Activated CD8-positive, alpha-beta memory T cell treated with anti-CD3 and anti-CD28 coated beads for 48 hours (primary cell): ENCODE data around the gene SPACDR.
A peak's percentile ranks its signal among the peaks of the same experiment; 100 is the strongest.

Source experiments
- DNase-seq, 3 experiments: peaks; one replicate each; pipeline ENCODE4 v3.0.0-alpha.2; 2020; ENCODE audit warnings: low read depth in 2 of 3, low spot score in 2 of 3

The SPACDR gene

DNA sequence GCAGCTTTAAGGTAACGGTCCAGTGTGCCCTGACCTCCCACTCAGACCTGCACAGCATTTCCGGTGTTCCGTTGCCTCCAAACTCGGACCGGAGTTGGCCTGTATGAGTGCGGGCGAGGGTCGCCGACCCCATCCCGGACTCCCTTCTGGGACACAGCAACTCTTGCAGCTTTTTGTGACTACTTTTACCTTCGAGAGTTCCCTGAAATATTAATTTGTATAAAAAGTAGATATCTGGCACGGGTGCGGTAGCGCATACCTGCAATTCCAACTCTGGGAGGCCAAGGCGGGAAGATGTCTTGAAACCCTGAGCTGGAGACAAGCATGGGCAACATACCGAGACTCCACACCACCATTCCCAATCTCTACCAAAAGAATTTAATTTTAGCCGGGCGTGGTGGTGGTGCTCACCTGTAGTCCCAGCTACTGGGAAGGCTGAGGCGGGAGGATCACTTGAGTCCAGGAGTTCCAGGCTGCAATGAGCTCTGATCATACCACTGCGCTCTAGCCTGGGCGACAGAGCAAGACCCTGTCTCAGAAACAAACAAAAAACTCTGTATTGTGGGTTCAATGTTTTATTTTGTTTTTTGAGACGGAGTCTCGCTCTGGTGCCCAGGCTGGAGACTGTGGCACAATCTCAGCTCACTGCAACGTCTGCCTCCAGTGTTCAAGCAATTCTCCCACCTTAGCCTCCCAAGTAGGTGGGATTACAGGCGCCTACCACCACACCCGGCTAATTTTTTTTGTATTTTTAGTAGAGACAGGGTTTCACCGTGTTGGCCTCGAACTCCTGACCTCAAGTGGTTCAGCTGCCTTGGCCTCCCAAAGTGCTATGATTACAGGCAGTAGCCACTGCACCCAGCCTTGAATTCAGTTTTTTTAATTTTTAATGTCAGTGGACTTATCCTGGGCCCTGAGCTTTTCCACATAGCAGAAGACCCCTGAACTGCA lies 26.6 kb downstream of the SPACDR start:
- DNase-seq, result no peak

DNA sequence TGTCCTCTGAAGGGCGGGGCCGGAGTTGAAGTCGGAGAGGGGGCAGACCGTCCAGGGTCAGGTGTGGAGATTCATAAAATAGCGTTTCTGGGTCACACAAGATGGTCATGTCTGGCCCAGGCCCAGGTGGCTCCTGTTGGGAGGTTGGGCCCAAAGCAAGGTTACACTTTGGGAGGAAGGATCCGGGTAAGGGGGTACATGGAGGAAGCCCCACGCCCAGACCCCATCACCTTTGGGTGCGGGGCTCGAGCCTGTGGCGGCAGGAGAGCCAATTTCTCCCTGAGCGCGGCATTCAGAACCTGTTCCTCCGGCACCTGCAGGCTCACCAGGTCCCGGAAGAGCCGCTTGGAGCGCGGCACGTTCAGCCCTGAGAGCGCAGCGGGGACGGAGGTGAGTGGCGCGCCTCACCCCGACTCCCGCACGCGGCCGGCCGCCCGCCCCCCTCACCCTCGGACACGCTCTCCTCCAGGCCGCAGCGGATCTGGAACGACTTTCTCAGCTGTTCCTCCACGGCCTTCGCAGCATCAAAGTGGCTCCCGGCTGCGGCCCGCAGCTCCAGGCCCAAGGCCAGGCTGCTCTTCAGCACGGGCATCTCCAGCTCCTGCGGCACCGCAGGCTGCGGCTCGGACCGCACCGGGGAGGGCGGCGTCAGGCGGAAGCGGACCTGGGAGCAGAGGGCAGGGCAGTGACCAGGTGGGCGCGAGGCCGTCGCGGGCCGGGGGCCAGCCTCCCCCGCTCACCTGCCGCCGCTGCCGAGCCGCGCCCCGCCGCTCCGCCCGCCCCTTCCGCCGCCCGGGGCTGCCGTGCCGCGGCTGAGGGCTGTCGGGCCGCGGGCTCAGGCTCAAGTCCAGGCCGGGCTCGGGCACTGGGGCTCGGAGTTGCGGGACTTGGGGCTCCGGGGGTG lies 28.4 kb downstream of the SPACDR start:
- DNase-seq, result no peak

DNA sequence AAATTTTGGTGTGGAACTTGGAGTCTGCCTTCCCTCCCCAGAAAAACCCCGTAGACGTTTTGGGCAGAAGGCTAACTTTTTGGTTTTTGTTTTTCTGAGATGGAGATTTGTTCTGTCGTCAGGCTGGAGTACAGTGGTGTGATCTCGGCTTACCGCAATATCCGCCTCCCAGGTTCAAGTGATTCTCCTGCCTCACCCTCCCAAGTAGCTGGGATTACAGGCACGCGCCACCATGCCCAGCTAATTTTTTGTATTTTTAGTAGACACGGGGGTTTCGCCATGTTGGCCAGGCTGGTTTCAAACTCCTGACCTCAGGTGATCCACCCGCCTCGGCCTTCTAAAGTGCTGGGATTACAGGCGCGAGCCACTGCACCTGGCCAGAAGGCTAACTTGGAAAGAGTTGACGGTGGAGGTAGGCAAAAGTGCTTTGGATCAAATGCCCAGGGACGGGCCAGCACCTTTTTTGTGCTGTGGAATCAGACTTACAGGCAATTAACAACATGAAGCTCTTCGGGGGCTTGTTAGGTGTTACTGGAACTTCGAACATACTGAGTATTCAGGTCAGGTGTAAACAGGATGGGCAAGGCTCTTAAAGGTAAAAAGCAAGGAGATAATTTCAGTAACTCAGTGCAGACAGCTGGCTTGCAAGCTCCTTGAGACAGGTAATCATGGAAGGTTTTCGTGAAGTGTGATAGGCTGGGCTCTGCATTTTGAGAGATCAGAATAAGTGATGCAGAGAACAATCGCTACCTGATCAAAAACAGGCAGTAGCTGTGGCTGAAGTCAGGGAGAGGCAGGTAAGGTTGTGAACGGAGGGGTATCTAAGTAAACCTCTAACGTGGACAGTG lies 29.5 kb downstream of the SPACDR start:
- DNase-seq, result no peak

DNA sequence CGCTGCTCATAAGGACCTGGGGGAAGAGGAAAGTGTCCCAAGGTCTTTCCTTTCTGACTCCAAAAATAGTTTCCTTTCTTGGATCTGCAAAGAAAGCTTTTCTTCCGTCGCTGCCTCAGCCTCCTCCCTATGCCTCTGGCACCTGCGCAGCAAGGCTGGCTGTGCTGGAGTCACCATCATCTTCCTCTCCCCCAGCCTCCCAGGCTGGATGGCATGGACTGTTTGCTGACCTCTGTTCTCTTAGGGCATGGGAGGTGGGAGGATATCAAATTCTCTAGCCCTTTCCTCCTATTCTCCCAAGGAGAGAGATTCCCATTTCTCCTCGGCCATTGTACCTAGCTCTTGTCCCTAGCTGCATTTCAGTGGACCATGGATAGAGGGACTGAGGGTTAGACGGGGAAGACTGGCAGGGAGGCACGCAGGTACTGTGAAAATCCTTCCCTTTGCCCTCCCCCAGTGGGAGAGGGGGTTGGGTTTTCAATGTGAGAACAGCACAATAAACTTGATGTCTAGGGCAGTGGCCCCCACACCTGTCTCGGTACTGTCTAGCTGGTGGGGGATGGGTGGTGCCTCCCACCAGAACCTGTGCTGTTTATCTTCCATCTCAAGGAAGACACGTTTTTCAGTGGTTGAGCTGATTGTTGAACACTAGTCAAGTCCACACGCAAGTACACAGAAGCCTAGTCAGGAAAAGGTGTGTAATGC lies 30.3 kb downstream of the SPACDR start:
- no peak for DNase-seq

DNA sequence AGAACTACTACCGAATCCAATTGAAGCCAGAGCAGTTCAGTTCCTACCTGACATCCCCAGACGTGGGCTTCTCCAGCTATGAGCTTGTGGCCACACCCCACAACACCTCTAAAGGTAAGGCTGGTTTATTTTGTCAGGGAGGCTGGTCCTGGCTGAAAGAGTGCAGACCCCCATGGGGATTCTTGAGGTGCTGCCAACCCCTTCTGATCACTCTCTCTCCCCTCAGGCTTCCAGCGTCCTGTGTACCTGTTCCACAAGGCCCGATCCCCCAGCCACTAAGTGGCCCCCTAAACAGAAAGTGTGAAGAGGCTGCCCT lies 30.8 kb downstream of the SPACDR start:
- no peak for DNase-seq

DNA sequence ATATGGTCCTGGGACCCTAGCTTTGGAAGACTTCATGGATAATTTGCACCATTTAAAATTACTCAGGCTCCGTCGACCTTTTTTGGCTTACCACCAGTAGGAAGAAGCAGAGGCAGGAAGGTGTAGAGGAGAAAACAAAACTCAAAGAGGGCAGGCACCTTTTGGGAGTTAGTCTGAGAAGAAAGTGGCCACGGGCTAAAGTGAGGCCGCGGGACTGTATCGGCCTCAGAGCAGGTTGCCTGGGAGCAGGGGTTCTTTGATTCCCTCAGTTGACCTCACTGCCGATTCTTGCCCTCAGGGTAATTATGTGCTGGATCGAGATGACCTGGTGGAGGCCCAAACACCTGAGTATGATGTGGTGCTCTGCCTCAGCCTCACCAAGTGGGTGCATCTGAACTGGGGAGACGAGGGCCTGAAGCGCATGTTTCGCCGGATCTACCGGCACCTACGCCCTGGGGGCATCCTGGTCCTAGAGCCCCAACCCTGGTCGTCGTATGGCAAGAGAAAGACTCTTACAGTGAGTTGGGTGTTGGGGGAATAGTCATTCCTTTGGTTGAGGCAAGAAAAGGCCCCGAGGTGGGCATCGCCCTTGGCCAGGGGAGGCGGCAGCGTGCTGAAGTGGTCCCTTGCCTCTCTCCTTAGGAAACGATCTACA lies 31.3 kb downstream of the SPACDR start:
- DNase-seq, result no peak

DNA sequence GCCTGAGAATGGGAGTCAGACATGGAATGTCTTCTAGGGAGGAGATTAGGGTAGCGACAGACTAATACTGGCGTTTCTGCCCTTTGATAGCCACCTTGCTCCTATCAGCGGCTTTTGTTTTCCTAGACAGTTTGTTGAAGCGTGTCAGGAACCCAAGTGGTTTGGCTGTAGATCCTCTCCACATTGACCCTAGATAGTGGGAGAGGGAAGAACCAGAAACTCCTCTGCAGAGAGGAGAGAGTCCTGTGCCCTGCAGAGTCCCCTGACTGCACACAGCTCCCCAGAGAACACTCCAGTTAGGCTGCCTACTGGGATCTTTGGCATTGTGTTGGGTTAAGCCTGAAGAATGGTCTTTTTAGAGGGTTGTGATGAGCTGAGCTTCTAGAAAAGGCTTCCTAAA lies 32.0 kb downstream of the SPACDR start:
- no peak for DNase-seq

DNA sequence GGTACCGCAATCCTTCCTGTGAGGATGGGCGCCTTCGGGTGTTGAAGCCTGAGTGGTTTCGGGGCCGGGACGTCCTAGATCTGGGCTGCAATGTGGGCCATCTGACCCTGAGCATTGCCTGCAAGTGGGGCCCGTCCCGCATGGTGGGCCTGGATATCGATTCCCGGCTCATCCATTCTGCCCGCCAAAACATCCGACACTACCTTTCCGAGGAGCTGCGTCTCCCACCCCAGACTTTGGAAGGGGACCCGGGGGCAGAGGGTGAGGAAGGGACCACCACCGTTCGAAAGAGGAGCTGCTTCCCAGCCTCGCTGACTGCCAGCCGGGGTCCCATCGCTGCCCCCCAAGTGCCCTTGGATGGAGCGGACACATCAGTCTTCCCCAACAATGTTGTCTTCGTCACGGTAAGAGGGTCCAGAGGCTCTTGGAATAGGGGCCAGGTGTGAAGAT lies 32.7 kb downstream of the SPACDR start:
- DNase-seq, result no peak

DNA sequence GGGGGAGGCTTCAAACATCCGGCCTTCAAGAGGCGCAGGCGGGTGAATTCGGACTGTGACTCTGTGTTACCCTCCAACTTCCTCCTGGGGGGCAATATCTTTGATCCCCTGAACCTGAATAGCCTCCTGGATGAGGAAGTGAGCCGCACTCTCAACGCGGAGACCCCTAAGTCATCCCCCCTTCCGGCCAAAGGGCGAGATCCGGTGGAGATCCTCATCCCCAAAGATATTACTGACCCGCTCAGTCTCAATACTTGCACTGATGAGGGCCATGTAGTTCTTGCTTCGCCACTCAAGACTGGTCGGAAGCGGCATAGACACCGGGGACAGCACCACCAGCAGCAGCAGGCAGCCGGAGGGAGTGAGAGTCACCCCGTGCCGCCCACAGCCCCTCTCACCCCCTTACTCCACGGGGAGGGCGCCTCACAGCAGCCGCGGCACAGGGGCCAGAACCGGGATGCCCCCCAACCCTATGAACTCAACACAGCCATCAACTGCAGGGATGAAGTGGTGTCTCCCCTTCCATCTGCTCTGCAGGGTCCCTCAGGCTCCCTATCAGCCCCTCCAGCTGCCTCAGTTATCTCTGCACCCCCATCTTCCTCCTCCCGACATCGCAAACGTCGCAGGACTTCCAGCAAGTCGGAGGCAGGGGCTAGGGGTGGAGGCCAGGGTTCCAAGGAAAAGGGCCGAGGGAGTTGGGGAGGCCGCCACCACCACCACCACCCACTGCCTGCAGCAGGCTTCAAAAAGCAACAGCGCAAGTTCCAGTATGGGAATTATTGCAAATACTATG lies 33.4 kb downstream of the SPACDR start:
- DNase-seq, result no peak

DNA sequence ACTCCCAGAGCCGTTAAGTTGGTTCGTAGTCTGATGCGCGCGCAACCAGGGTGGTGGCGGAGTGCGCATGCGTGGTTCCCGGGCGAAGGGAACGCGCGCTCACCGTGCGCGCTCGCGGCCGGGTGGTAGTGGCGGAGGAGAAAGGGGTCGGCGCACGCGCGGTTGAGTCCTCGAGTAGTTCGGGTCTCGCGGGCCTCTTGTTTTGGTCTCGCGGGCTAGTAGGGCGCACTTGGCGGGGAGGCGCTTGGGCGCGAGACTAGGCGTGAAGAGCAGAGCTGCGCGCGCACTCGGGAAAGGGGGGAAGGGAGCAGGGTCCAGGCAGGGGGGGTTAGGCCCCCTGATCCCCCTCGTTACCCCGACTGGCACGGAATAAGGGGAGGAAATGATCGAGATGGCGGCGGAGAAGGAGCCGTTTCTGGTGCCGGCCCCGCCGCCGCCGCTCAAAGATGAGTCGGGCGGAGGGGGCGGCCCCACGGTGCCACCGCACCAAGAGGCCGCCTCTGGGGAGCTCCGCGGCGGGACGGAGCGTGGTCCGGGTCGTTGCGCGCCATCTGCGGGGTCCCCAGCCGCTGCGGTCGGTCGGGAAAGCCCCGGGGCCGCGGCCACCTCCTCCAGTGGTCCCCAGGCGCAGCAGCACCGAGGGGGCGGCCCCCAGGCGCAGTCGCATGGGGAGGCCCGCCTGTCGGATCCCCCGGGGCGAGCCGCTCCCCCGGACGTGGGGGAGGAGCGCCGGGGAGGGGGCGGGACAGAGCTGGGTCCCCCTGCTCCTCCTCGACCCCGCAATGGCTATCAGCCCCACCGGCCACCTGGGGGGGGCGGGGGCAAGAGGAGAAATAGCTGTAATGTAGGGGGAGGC lies 34.2 kb downstream of the SPACDR start, which contains the start of gene MEPCE:
Gene MEPCE, plus strand, starts transcription at position 195 of the 856 bp plus-strand sequence. Its CDS starts 188 bp downstream, at position 383.
- DNase-seq, result peak; percentile 91 to 99 (median 98)

DNA sequence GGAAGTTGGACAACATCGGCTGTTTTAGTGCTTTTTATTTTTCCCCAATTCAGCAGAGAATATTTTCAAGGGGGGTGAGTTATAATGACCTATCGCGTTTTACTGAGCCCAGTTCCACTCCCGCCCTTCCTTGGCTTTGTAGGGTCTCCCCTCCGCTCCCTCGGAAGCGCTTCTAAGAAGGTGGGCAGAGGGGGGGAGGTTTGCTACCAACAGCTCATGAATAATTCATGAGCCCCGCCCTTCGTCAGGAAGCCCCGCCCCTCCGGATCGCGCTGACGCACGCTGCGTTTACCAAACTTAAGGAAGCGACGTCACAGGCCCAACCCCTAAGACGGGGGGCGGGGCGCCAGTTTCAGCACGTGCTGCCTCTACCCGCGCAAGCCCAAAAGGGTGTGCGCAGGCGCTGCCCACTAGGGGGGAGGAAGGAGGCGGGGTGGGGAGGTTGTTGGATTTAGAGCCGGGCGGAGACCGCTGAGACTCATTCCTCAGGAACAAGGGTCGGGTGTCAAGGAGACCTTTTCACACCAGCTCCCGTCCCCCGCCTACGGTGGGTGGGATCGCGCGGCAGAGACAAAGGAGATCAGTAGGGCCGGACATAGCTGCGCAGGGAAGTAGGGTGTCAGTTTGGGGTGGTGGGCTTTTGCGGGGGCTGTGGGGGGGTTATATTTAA lies 35.0 kb downstream of the SPACDR start:
- peak; percentile 99 to 100 (median 100) for DNase-seq

DNA sequence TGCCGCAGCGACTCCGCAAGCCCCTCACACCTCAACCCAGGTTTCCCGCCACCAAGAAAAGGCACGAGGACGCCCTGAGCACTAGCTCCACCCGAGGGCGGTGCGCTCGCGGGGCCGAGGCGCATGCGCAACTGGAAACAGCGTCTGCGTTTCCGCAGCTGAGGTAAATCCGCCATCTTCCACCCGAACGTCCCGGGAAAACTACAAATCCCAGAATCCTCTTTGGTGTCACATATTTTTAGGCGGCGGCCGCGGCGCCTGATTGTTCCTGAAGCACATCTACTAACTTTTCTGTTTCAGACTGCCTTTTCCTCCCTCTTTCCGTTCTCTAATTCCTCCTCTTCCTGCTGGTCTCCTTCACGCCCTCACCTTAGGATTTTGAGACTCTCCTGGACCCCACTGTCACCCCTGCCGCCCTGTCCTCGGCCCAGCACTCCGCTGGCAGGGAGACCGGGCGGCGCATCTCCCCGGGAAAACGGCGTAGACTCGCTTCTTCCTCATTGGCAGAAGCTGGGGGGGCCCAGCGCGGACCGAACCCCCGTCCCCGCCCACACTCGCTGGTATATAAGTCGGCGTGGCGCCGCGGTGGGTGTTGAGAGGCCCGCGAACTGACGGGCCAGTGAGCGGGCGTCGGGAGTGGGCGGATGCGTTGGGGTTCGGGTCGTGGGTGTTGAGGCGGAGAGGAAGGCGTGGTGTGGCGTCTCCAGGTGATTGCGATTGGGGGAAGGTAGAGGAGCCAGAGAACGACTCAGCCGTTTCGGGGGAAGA lies 35.7 kb downstream of the SPACDR start, which contains the start of gene ZCWPW1:
Gene ZCWPW1, minus strand, starts transcription at position 505 of the 768 bp plus-strand sequence. CDS start 8,054 bp downstream, outside the sequence.
- peak; percentile 94 to 97 (median 95) for DNase-seq

DNA sequence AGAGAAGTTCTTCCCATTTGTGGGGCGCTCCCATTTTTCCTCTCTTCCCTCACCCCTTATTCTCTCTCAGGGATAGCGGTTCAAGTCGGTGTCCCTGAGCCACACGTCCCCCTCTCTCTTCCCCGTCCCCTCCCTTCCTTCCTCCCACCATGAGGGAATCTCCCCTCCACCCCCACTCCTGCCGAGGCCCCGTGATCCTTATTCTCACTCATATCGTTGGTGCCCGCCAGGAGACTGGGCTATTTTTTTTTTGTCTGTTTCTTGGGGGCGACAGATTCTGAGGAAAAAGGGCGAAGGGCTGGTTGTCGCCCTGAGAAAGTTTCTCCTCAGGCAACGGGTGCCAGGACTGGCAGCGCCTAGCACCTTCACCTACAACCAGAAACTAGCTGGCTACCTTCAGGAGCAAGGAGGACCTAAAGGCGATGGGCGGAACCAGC lies 36.3 kb downstream of the SPACDR start:
- no peak for DNase-seq

DNA sequence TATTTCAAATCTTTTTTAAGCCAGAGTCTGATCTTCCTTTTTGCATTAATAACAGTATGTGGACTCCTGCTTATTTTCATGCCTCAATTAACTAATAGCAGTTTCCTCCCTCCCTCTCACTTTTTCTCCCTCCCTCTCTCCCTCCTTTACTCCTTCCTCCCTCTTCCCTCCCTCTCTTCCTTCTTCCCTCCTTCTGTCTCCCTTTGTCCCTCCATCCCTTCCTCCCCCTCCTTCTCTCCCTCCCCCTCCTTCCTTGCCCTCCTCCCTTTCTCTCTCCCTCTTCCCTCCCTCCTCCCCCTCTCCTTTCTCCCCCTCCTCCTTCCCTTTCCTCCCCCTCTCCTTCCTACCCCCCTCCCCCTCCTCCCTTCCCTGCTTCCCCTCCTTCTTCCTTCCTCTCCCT lies 37.5 kb downstream of the SPACDR start:
- no peak for DNase-seq

DNA sequence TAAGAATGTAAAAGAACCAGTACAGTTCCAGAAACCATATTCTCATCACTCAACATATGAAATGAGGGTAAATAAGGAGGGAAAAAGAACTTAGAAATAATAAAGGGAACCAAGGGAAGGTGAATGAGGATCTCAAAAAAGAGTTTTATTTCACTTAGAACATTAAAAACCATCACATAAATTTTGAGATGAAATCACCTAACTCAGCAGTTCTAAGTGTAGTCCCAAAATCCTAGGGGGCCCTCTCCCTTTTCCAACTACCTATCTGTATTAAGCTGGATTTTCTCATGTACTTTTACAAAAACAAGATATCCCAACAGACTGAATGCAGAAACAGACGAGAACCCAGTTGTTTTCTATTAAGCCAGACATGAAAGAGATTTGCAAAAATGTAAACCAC lies 38.7 kb downstream of the SPACDR start:
- no peak for DNase-seq

DNA sequence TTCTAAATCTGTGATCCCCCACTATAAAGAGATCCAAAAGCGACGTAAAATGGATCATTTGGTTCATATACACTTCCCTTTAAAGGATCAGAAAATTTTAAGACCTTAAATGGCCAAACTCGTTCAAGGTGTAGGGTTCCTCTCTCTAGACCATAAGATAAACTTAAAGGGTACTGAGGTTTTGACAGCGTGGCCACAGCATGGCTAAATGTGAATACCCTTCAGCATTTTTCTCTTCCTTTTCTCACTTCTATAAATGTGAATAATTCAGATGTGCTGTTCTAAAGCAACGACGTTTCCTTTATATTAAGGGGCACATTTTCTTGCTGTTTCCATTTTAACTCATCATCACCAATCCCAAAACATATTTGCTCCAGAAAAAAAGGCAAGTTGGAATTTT lies 40.7 kb downstream of the SPACDR start:
- no peak for DNase-seq
